Measurements from ENCODE around the gene RAB13.
A peak's percentile ranks its signal among the peaks of the same experiment; 100 is the strongest.

The RAB13 gene

DNA sequence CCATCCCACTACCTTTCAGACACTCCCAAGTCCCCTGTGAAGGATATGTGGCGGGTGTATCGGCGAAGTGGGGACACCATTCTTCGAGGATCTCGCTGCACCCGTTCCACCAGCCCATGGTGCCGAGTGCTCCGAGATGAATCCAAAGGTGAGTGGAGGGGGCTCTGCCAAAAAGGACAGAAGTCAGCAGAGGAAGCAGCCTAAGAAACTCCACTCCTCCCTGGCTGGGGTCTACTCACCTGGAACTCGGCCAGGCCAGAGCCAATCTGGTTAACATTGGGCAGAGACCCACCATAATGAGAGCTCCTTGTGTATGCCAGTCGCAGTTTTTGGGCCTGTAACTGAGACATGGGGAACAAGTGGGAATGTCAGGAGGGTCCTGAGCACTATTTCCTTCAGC lies 31.3 kb downstream of the RAB13 start:
- DNase-seq, result no peak

DNA sequence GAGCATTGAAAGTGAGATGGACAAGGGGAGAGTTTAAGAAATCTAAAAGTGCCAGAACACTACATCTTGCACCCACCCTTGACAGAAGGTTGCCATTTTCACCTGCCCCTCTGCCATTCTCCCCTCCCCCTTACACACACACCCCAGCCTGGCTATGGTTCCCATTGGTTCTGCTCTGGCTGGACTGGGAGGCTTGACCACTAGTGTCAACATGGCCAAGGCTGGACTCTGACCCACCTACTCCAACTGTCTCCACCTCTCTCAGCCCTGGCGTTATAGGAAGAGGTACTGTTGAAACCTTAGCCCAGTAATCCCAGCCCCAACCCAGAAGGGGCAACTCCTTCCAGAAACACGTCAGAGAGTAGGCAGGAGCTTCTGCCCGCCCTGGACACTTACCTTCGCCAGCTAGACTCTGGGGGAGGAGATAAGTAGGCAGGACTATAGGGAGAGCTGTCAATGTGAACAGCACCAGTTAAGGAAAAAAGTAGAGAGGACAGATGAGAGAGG lies 32.2 kb downstream of the RAB13 start:
- no peak for DNase-seq

DNA sequence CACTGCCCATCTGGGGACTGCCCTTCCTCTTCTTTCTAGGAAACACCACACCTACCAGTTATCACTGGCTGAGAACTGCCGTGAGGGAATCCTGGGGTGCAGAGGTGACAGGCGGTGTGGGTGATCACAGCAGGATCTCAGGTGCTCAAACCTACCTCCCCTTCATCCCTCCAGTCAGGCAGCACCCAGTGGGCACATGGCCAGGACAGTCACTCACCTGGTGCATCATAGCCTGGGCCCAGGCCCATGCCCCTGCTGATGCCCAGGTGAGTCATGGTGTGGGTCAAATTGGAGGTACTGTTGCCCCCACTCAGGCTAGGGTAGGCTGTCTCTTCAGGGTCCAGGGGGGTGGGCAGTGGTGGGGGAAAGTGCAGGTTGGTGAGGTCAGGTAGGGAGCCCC lies 34.3 kb downstream of the RAB13 start:
- DNase-seq, result no peak

DNA sequence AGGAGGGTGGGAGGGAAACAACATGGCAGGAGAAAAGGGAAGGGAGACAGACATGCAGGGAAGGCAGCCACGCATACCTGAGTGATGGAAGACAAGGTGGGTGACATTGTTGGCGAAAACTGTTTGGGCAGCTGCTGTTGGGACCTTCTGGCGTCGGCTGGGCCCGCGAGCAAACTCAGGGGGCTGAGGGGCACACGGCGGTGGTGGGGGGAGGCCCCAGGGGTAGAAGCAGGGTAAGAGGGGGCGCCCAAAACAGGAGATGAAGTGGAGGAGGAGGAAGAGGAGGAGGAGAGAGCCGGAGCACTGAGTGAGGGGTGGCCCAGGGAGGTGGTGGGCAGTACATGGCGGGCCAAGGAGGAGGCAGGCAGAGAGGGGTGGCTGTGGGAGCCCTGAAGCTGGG lies 35.0 kb downstream of the RAB13 start:
- DNase-seq, result no peak

DNA sequence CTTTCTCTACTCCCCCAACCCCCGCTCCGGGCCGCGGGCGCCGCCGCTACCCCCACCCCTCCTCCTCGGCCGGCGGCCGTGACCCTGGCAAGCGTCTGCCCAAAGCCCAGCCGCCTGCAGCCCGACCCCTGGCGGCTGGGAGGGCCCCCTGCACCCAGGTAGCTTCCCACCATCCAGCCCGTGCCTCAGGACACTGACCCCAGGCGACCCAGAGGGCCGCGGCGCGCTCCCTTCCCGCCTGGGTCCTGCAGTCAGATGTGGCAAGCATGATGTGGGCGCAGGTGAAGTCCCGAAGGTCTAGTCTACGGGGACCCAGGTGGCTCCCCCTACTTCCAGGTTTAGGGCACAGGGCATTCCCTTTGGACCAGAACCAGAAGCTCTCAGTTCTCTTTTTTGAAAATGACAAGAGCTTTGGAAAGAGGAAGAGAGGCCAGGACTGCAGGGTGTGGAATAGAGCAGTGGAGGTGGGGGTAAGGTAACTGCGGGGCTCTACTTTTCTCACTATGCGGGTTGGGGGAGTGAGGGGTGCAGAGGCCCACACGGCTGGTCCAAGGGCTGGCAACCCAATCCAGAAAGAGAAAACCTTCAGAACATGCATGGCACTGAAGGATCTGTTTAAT lies 39.4 kb downstream of the RAB13 start, which contains the start of gene DENND4B:
Gene DENND4B (minus strand): TSS at position 97 of the 620 bp plus-strand sequence. CDS start 2,344 bp downstream, outside the sequence.
- peak; percentile 74 for DNase-seq

DNA sequence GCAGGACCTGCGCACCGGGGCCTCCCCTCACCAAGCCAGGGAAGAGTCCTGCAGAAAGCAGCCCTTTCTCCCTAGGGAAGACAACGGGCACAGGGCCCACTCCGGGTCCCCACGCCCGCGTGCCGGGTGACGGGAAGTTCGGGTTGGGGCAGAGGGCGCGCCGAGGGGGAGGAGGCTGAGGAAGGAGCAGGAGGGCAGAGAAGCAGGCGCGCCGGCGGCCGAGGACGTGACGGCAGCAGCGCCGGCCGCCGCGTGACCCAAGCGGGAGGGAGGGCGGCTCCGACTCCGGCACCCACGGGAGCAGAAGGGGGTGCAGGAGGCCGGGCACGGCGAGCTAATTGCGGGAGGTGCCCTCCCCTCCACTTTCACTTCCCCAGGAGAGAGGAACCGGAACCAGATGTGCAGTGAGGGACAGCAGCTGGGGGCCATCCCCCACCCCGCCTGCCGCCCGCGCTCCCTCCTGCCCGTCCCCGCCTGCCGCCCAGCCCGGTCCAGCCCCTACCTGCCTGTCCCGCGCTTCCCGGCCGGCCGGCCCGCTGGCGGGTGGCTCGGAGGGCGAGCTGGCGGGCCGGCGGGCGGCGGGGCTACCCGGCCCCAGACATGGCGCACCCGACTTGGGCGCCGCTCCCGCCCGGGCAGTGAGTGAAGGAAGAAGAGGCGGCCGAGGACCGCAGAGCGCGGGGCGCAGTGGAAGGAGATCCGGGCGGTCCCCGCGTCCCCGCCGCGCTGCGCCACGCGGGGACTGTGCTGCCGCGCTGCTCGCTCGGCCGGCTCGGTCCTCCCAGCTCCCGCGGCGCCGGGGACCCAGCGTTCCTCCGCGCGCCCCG lies 40.1 kb downstream of the RAB13 start:
- peak; percentile 48 for DNase-seq

GRCh38 chr1:153945131-153945794 lies 40.9 kb downstream of the RAB13 start:
- no peak for DNase-seq

DNA sequence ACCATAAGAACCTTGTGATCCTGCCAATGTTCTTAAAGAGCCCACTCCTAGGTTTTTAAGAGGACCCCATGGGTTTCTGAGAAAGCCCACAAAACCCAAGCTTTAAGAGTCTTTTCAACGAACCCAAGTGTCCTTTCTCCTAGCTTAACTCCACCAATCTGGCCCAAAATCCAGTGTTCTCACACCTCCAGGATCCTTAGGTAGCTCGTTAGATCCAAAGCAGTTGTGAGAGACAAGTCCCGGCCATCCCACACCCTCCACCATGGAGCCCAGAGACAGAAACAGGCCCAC lies 41.4 kb downstream of the RAB13 start:
- DNase-seq, result no peak

DNA sequence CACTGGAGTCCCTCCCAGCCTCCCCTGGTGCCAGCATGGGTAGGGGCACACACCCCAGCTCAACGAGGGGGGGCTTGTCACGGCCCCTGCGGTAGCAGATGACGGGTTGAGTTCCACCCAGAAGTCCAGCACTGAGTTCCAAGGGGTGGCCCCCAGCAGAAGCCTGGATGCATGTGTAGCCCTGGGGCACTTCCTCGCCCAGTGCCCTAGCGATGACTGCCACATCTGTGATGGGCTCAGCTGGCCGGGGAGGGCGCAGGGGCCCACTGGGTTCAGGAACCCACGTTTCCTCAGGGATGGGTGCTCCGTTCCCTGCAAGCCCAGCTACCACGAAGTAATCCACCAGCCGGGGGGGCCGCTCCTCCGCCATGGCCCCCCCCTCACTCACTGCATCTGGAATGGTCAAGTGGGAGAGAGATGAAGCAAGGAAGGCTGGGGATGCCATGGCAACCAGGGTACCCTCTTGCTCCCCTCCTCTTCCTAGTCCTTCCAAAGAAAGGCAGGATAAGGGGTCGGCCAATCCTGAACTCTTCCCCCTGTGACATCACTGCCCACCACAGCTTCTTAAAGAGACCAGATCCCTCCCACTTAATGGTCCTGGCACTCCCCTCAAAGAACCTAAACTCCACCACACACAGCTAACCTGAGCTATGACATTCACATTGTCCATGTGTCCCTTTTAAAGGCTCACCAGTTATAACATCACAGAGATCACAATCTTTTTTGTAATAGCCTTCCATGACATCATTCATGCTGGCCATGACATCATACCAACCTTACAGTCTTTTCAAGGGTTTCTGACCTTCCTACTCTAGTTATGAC lies 41.9 kb downstream of the RAB13 start:
- no peak for DNase-seq

GRCh38 chr1:153942766-153943549 lies 43.2 kb downstream of the RAB13 start:
- no peak for DNase-seq

DNA sequence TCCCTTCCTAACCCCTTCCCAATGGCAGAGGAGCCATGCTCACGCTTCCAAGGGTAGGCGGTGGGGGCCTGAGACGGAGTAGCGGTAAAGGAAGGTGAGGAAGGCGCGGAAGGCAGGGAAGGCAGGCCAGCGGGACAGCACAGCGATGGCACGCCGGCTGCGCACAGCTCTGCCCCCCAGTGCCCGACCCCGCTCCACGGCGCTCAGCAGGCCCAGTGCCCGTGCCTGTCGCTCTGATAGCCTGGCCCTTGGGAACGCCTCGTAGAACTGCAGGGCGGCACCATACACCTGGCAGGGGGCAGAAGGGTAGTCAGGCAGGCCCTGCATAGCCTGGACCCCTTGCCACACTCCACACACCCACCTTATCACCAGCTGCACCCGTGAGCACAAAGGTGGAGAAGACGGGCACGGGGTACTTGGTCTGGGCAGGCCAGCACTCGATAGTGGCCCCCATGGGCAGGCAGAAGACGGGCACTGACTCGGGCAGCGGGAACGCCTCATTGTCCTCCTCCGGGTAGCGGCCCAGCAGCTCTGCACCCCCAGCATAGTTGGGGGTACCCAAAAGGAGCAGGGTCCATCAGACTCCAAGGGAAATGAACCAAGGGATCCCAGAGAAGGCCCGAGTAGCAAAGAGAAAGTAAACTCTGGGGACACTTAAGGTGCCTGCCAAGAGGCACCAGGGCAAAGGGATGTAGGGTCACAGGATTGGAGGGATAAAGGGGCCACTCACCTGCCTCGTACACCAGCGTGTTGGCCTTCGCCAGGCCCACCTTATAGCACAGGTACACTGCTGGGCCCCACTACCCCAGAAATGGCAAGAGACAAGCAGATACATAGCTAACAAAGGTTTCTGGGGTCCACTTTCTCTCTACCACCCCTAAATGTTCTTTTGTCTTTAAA lies 44.1 kb downstream of the RAB13 start:
- DNase-seq, result no peak

- DNase-seq, result no peak
Measured at GRCh38 chr1:153940756-153941155, 45.4 kb downstream of the RAB13 start.

DNA sequence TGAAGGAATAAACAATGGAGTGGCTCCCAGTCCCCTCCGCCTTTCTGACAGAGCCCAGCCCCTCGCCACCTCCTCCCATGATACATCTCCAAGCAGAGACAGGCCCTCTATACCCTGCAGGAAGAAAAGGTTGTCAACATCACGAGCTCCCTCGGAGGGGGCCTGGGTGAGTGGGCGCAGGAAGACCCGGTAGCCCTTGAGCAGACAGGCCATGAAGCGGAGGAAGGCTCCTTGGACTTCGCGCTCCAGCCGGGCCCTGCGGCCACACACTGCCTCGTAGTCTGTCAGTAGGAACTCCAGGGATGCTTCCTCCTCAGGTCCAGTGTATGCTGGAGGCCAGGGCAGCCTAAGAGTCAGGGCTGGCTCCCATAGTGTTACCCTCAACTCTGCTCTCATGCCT lies 46.7 kb downstream of the RAB13 start:
- no peak for DNase-seq

GRCh38 chr1:153938996-153939395 lies 47.1 kb downstream of the RAB13 start:
- DNase-seq, result no peak

DNA sequence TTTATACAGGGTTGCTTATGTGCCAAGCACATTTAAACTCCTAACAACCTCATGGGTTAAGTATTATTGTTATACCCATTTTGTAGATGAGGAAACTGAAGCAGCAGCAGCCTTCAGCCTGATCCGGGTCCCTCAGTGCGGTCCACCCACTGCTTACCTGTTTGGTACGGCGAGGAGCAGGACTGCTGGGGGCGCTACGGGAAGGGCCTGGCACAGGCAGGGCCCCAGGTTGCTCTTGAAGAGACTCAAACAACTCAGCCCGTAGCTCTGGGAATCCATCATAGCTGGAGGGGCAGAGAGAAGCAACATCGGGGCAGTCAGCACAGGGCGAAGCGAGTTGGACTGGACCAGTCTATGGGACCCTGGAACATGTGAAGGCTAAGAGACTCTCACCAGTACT lies 48.8 kb downstream of the RAB13 start:
- no peak for DNase-seq

DNA sequence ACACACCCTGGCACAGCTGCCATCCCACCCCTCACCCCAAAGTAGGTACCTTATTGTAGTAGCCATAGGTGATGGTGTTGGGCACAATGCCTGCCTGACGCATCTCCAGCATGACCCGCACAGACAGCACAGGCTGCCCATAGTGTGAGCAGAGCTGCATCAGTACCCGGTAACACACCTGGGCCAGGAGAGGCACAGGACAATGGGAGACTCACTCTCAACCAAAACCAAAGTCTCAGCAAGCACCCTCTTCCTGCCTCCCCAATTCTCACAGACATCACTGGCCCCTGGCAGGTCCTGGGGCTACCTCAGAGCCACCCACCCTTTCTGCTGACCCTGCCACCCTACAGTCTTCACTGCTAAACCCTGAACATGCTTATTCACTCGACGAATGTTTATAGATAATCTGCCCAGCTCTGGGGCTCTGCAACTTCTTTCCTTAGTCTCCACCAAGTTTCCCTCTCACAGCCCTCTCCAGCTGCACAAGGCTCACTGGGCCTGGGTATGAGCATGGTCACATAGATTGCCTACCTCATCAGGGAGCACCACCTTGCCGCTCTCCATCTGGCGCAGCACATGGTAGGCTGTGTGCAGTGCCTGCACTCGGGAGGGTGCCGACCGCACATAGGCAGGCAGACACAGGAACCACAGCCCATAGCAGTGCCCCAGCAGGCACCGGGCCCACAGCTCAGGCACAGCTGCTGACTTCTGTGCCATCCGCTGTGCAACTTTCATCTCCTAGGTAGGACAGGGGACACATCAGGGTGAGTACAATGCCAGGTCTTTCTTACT lies 49.9 kb downstream of the RAB13 start:
- no peak for DNase-seq

DNA sequence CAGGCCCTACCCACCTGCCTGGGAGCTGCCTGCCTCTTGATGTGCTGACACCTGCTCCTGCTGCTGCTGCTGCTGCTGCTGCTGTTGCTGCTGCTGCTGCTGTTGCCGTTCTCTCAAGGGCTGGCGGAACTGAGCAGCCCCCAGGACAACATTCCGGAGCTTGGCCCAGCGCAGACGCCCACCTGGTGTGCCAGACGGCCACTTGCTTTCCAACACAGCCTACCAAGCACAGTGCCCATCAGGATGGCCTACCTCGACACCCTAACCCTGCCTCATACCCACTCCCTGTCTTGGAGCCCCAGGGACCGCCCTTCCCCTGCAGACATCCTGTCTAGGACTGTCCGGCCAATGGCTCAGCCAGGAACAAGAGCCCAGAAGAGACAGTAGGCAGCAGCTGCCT lies 51.4 kb downstream of the RAB13 start:
- DNase-seq, result no peak

DNA sequence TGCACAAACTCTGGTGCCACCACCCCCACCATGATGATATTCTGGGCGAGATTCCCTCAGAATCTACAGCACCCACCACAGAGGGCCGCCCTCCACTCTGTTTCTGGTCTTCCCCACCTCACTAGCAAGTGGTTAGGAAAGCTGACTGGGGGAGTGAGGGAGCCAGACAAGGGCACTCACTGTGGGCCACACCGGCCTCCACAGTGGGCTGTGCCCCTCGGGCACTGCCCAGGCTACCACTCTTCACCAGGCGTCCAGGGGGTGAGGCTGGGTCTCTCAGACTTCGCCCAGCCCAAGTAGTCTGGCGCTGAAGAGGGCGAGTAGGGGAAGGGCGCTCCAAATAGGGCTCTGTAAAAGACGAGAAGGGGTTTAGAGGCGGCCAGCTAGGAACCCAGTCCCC lies 52.2 kb downstream of the RAB13 start:
- DNase-seq, result no peak

GRCh38 chr1:153933430-153933829 lies 52.7 kb downstream of the RAB13 start:
- no peak for DNase-seq
